A673 (cell line): Measurements from ENCODE around the gene AKAP8. TPM values are rescaled to one million over a fixed set of nuclear protein-coding genes. Genes with fewer than 3 reads are reported as not detected.

ENCODE experiments used
- BruUV-seq: library from RNA; stranded (reverse); fragments of 400-500 nt; replicated peaks from 2 replicates; lab custom pipeline; 2021; lab: Mats Ljungman, UMichigan
- CTCF ChIA-PET: fragments of 300-600 bp; sonication (Branson Sonifier 250); formaldehyde crosslinking; loops from one replicate; lab custom pipeline; 2022; ENCODE audit warnings: antibody characterized with exemption; lab: Charles Lee
- POLR2A ChIA-PET: fragments of 300-600 bp; sonication (Branson Sonifier 250); formaldehyde crosslinking; loops from one replicate; lab custom pipeline; 2022; ENCODE audit warnings: antibody characterized with exemption; ENCODE audit not compliant: low non-redundant PET; lab: Charles Lee
- DNase-seq: peaks from one replicate; pipeline ENCODE4 v3.0.0-alpha.2; 2015; ENCODE audit warnings: low spot score
- H3K27ac ChIP-seq: fragments of 200-600 bp; sonication (generic); 2 replicates; pipeline ENCODE4 v1.5.1; 2016; ENCODE audit warnings: mixed run types, low read depth, mild to moderate bottlenecking, mixed read lengths, antibody characterized with exemption, low read length; ENCODE audit not compliant: poor library complexity, severe bottlenecking
- H3K27me3 ChIP-seq: fragments of 200-600 bp; sonication (generic); replicated peaks from 2 replicates; pipeline ENCODE4 v1.6.1; 2017; ENCODE audit warnings: mixed run types, low read depth, mild to moderate bottlenecking, mixed read lengths, antibody characterized with exemption, low read length; ENCODE audit not compliant: insufficient read depth, poor library complexity
- H3K36me3 ChIP-seq: fragments of 200-600 bp; sonication (generic); 2 replicates; pipeline ENCODE4 v1.6.1; 2016; ENCODE audit warnings: mixed run types, mild to moderate bottlenecking, mixed read lengths, antibody characterized with exemption, low read length; ENCODE audit not compliant: insufficient read depth, poor library complexity, severe bottlenecking
- H3K4me1 ChIP-seq: fragments of 200-600 bp; sonication (generic); 2 replicates; pipeline ENCODE4 v1.6.1; 2017; ENCODE audit warnings: mixed run types, mild to moderate bottlenecking, mixed read lengths, antibody characterized with exemption, low read length; ENCODE audit not compliant: insufficient read depth, poor library complexity, severe bottlenecking
- H3K4me3 ChIP-seq: fragments of 200-600 bp; sonication (generic); 2 replicates; pipeline ENCODE4 v1.5.1; 2016; ENCODE audit warnings: low read depth, mixed run types, mild to moderate bottlenecking, mixed read lengths, low read length; ENCODE audit not compliant: poor library complexity, severe bottlenecking
- H3K9me3 ChIP-seq: fragments of 200-600 bp; sonication (generic); 2 replicates; pipeline ENCODE4 v1.6.1; 2016; ENCODE audit warnings: mixed run types, low read depth, mild to moderate bottlenecking, mixed read lengths, antibody characterized with exemption, low read length; ENCODE audit not compliant: poor library complexity, severe bottlenecking
- CTCF ChIP-seq: fragments of 300-800, 200-600 bp; sonication (generic); conservative IDR thresholded peaks from 2 replicates; pipeline ENCODE4 v1.5.1; 2017; ENCODE audit warnings: low read depth, mild to moderate bottlenecking, antibody characterized with exemption, low read length, moderate library complexity, mixed read lengths
- EZH2 ChIP-seq: fragments of 200-600 bp; sonication (generic); IDR thresholded peaks from 2 replicates; pipeline ENCODE4 v1.6.1; 2017; ENCODE audit warnings: borderline replicate concordance, low read depth, mild to moderate bottlenecking, mixed read lengths, antibody characterized with exemption, low read length; ENCODE audit not compliant: poor library complexity, severe bottlenecking
- intact Hi-C: fragments of 100-400 bp; cut with micrococcal nuclease; formaldehyde crosslinking; loops from one replicate; pipeline ENCODE4 v1.10.0; 2022; ENCODE audit not compliant: unreplicated experiment
- total RNA-seq: library from RNA; stranded (reverse); gene quantifications from 2 replicates; pipeline ENCODE4 v1.2.3, GENCODE V29; 2021

The AKAP8 gene
- total RNA-seq, 1 experiment from 2014 or later = 48.4 TPM

- Histone ChIP-seq H3K27ac (peak overlapping the region; percentile 89), H3K4me1 (peaks cover 22% of the 10 kb centered on the region), H3K4me3 (peak overlapping the region; percentile 99), H3K27me3 (no peaks in the 10 kb centered on the region), H3K36me3 (no peaks in the 10 kb centered on the region), H3K9me3 (no peaks in the 10 kb centered on the region)
- intact Hi-C loops = no loop called here
- TF ChIP-seq EZH2 (no peak), CTCF (no peak)
- ChIA-PET POLR2A (no interaction called here), CTCF (interaction anchor here (0.7 kb wide), 1 partner anchor 66 kb away, joined by 3 read pairs; no protein-coding TSS in a partner anchor)
- no TSS peak for BruUV-seq
- DNase-seq = peak; percentile 60
These were observed 47.9 kb downstream of the AKAP8 start for GRCh38 chr19:15331419-15332310.

DNA sequence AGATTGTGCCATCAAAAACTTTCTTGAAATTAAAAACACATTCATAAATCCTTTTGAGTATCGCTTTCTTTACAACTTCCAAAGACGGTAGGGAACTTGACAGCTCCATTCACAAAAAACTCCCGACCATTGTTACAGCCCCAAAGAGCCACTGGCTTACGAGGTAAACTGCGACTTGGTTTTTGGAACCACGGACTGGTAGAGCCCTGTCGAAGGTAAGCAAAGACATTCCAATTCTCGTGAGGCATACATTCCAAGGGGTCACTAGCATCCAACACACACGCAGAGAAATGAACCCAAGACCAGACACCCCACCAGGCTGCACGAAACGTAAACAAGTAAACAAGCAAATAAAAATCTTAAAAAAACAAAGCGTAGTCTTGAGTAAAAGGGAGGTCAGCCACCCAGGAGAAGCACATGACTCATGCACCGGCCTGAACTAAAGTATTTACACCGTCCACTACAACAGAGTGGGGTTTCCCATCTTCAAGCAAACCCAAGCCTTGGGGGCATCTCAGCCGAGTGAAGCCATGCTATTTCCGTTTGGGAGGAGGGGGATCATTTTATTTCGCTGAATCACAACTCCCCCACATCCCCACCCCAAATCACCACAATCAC, 48.7 kb downstream of the AKAP8 start:
- TF ChIP-seq EZH2 (no peak), CTCF (no peak)
- peaks cover 26% of the 10 kb centered on the region for H3K4me1 ChIP-seq
- POLR2A ChIA-PET = no interaction called here
- H3K27me3 ChIP-seq = no peaks in the 10 kb centered on the region
- H3K4me3 ChIP-seq = peak overlapping the region; percentile 99
- H3K36me3 ChIP-seq = no peaks in the 10 kb centered on the region
- H3K9me3 ChIP-seq = no peaks in the 10 kb centered on the region
- CTCF ChIA-PET = interaction anchor here (0.7 kb wide), 1 partner anchor 65 kb away, joined by 3 read pairs; no protein-coding TSS in a partner anchor
- intact Hi-C loops = no loop called here
- H3K27ac ChIP-seq = peak overlapping the region; percentile 89
- TSS peak; percentile 30 for BruUV-seq
- DNase-seq = no peak

- TF ChIP-seq CTCF (no peak), EZH2 (no peak)
- ChIA-PET CTCF (no interaction called here), POLR2A (no interaction called here)
- H3K27me3 ChIP-seq = no peaks in the 10 kb centered on the region
- no peak overlapping the region for H3K4me3 ChIP-seq
- peaks cover 48% of the 10 kb centered on the region for H3K4me1 ChIP-seq
- intact Hi-C loops = loop anchor here (5.0 kb wide), 1 partner anchor 66 kb away; no protein-coding TSS in a partner anchor
- H3K9me3 ChIP-seq = no peaks in the 10 kb centered on the region
- DNase-seq = no peak
- no peaks in the 10 kb centered on the region for H3K36me3 ChIP-seq
- no peak overlapping the region for H3K27ac ChIP-seq
- BruUV-seq = no TSS peak
These were observed 51.3 kb downstream of the AKAP8 start for GRCh38 chr19:15328312-15328711.
